IPS DF 6.9 (cell line): ENCODE measurements around the gene MAB21L3.

ENCODE experiments used
- DNase-seq: peaks from one replicate; pipeline ENCODE4 v3.0.0-alpha.2; 2013; ENCODE audit warnings: low read depth, low spot score
- H3K27ac ChIP-seq: one replicate; pipeline ENCODE4 v1.5.1; 2013; ENCODE audit warnings: low read length, control low read depth
- H3K27me3 ChIP-seq: 2 replicates; pipeline ENCODE4 v1.6.1; 2013; ENCODE audit warnings: mild to moderate bottlenecking, low read length; ENCODE audit not compliant: control insufficient read depth, insufficient read depth
- H3K36me3 ChIP-seq: 2 replicates; pipeline ENCODE4 v1.6.1; 2013; ENCODE audit warnings: low read length; ENCODE audit not compliant: control insufficient read depth, insufficient read depth
- H3K4me1 ChIP-seq: 2 replicates; pipeline ENCODE4 v1.6.1; 2013; ENCODE audit warnings: low read length; ENCODE audit not compliant: control insufficient read depth, insufficient read depth
- H3K4me3 ChIP-seq: 2 replicates; pipeline ENCODE4 v1.5.1; 2013; ENCODE audit warnings: mild to moderate bottlenecking, low read length
- H3K9me3 ChIP-seq: 2 replicates; pipeline ENCODE4 v1.6.1; 2013; ENCODE audit warnings: low read length, inconsistent platforms; ENCODE audit not compliant: control insufficient read depth, insufficient read depth
- WGBS: extraction: QIAGEN DNeasy Blood & Tissue Kit; methylation state at CpG from one replicate; pipeline ENCODE4 v1.1.7; 2013; ENCODE audit warnings: mixed read lengths, missing lambda C conversion rate; ENCODE audit not compliant: insufficient read length, insufficient coverage; 5-methylcytosine and 5-hydroxymethylcytosine counted together

The MAB21L3 gene

DNA sequence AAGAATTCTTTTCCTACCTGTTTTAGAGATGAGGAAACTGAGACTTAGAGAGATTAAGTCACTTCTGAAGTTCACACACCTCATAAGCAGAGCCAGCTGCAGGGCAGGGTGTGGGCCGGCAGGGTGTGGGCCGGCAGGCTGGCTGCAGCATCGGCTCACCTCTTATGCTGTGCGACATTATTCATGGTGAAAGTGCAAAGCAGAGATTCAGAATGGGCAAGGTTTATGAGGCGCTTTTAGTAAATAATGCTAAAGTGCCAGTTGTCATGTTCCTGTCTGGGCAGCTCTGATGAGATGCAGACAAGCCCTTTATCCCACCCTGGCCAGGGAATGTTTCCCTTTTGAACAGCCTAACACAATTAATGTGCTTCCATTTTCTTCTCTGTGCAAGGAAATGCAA is 14.6 kb downstream of the MAB21L3 start:
- Histone ChIP-seq H3K4me3 (no peak overlapping the region), H3K27me3 (no peaks in the 10 kb centered on the region), H3K4me1 (no peaks in the 10 kb centered on the region), H3K9me3 (no peaks in the 10 kb centered on the region), H3K27ac (no peak overlapping the region), H3K36me3 (no peaks in the 10 kb centered on the region)
- DNase-seq: no peak
- WGBS: no CpG with 5 or more reads among the region's 5 CpGs

GRCh38 chr1:116126281-116126680 is 15.1 kb downstream of the MAB21L3 start:
- DNase-seq: no peak
- H3K27me3 ChIP-seq: no peaks in the 10 kb centered on the region
- no CpG with 5 or more reads among the region's 4 CpGs for WGBS
- H3K27ac ChIP-seq: no peak overlapping the region
- no peaks in the 10 kb centered on the region for H3K4me1 ChIP-seq
- H3K9me3 ChIP-seq: no peaks in the 10 kb centered on the region
- H3K4me3 ChIP-seq: no peak overlapping the region
- H3K36me3 ChIP-seq: no peaks in the 10 kb centered on the region

- no peak overlapping the region for H3K27ac ChIP-seq
- no peaks in the 10 kb centered on the region for H3K27me3 ChIP-seq
- H3K36me3 ChIP-seq: no peaks in the 10 kb centered on the region
- H3K4me1 ChIP-seq: no peaks in the 10 kb centered on the region
- no peaks in the 10 kb centered on the region for H3K9me3 ChIP-seq
- DNase-seq: no peak
- no CpG with 5 or more reads among the region's 13 CpGs for WGBS
- no peak overlapping the region for H3K4me3 ChIP-seq
These were observed 16.1 kb downstream of the MAB21L3 start for GRCh38 chr1:116127123-116127847.

GRCh38 chr1:116127848-116128540 is 16.8 kb downstream of the MAB21L3 start:
- H3K4me3 ChIP-seq: no peak overlapping the region
- H3K36me3 ChIP-seq: no peaks in the 10 kb centered on the region
- no peak overlapping the region for H3K27ac ChIP-seq
- H3K27me3 ChIP-seq: no peaks in the 10 kb centered on the region
- no CpG with 5 or more reads among the region's 7 CpGs for WGBS
- H3K4me1 ChIP-seq: no peaks in the 10 kb centered on the region
- no peak for DNase-seq
- no peaks in the 10 kb centered on the region for H3K9me3 ChIP-seq

DNA sequence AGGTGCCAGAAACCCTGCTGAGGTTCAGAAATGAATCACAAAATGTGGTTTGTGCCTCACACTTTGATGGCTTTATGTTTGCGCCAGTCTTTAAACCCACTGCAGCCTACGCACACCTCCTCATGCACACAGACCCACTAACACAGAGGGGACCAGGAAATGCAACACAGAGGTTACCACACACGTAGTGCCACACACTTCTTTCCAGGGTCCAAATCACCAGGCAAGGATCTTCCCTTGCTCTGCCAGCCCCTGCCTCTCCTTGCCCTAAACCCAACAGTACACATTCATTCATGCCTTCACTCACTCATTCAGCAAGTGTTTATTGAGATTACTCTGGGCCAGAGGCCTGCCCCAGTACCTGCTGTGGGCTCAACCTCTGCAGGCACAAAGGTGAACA is 17.5 kb downstream of the MAB21L3 start:
- no peak overlapping the region for H3K4me3 ChIP-seq
- no peaks in the 10 kb centered on the region for H3K27me3 ChIP-seq
- no CpG with 5 or more reads among the region's 3 CpGs for WGBS
- H3K27ac ChIP-seq: no peak overlapping the region
- H3K9me3 ChIP-seq: no peaks in the 10 kb centered on the region
- no peaks in the 10 kb centered on the region for H3K36me3 ChIP-seq
- no peak for DNase-seq
- no peaks in the 10 kb centered on the region for H3K4me1 ChIP-seq

DNA sequence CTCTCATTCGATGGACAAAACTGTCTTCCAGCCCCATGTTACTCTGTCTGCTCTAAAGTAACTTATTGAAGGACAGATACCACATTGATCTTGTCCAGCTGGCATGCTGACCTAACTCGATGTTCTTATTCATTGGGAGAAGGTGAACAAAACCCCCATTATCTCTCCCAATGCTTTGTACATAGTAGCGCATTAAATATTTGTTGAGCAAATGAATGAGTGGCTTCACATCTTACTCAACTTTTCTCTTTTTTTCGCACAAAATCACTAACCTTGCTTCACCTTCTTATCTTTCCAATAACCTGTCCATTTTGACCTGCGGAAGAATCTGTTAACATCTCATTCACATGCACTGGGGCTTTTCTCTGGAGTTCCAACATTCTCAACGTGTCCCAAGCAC is 18.3 kb downstream of the MAB21L3 start:
- Histone ChIP-seq H3K36me3 (no peaks in the 10 kb centered on the region), H3K27ac (no peak overlapping the region), H3K9me3 (no peaks in the 10 kb centered on the region), H3K4me1 (no peaks in the 10 kb centered on the region), H3K27me3 (no peaks in the 10 kb centered on the region), H3K4me3 (no peak overlapping the region)
- WGBS: 100% methylated on average over 2 of the region's 6 CpGs
- DNase-seq: no peak

GRCh38 chr1:116130356-116130755 is 19.2 kb downstream of the MAB21L3 start:
- Histone ChIP-seq H3K27ac (no peak overlapping the region), H3K4me3 (no peak overlapping the region), H3K9me3 (no peaks in the 10 kb centered on the region), H3K36me3 (no peaks in the 10 kb centered on the region), H3K27me3 (no peaks in the 10 kb centered on the region), H3K4me1 (no peaks in the 10 kb centered on the region)
- no peak for DNase-seq

GRCh38 chr1:116131170-116131569 is 20.0 kb downstream of the MAB21L3 start:
- Histone ChIP-seq H3K4me3 (no peak overlapping the region), H3K27me3 (no peaks in the 10 kb centered on the region), H3K9me3 (no peaks in the 10 kb centered on the region), H3K36me3 (no peaks in the 10 kb centered on the region), H3K4me1 (no peaks in the 10 kb centered on the region), H3K27ac (no peak overlapping the region)
- DNase-seq: no peak
- no CpG with 5 or more reads among the region's 4 CpGs for WGBS

DNA sequence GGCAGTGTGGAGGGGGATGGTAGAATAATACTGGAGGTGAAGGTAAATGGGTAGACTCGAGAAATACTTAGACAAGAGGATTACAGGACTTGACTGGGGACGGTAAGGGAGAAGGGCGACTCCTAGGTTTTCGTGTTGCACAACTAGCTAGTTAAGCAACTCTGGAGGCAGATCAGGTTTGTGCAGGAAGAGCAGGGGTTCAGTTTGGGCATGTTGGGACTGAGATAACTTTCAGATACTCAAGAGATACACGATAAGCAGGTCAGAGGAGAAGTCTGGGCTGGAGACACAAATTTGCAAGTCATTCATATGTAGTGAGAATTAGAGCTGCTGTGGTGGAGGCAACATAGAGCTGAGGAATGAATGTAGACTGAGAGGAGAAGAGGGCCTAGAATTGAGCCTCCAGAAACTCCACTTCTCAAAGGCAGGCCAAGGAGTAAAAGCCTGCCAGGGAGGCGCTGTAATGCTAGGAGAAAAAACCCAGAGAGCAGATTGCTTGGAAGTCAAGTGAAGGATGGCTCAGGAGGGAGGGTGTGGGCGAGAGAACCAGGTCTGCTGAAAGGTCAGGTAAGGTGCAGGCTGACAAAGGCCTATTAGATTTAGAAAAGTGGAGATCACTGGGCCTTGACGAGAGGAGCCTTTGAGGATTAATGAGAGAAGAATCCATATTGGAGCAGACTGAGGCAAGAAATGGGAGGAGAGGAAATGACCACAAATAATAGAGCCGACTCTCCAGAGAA is 20.8 kb downstream of the MAB21L3 start:
- Histone ChIP-seq H3K4me1 (no peaks in the 10 kb centered on the region), H3K27me3 (no peaks in the 10 kb centered on the region), H3K27ac (no peak overlapping the region), H3K36me3 (no peaks in the 10 kb centered on the region), H3K4me3 (no peak overlapping the region), H3K9me3 (no peaks in the 10 kb centered on the region)
- no CpG with 5 or more reads among the region's 9 CpGs for WGBS
- no peak for DNase-seq

DNA sequence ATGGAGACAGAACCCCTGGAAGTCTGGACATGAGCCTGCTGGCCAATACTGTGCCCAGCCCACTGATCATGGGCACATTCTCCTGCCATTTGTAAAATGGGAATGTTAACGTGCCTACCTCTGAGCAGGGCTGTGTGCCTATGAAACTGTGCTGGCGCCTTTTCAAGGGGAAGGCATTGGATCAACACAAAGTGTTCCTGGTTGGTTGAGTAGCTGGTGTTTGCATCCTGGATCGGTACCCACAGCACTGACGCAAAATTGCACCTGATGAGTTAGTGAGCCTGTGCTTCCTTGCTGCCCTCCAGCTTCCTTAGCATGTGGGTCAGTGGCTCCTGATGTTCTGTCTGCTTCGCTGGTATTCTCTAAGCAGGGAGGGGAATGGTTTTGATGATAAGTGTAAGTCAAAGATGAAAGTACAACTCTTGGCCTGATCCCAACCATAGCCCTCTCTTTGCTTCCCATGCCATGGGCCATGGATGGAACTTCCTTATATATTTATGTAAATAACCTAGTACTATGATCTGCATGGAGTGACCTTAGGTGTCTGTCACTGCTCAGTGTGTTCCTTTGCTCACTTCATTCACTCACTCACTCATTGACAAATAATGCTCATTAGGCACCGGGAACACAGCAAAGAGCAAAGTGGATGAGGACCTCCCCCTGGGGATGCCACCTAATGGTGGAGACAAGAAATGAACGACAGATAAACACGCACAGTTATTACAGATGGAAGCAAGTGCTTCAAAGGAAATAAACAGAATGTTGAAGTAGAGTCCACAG is 22.7 kb downstream of the MAB21L3 start:
- Histone ChIP-seq H3K9me3 (no peaks in the 10 kb centered on the region), H3K4me1 (no peaks in the 10 kb centered on the region), H3K4me3 (no peak overlapping the region), H3K27me3 (no peaks in the 10 kb centered on the region), H3K36me3 (no peaks in the 10 kb centered on the region), H3K27ac (no peak overlapping the region)
- no CpG with 5 or more reads among the region's 8 CpGs for WGBS
- no peak for DNase-seq
